ENCODE data around the gene RAB8B.
"Not testable (repeated sequence)": the region's sequence is repeated elsewhere in the genome, so short reads cannot be mapped to it uniquely, and the experiment has no call there.

Gene RAB8B

DNA sequence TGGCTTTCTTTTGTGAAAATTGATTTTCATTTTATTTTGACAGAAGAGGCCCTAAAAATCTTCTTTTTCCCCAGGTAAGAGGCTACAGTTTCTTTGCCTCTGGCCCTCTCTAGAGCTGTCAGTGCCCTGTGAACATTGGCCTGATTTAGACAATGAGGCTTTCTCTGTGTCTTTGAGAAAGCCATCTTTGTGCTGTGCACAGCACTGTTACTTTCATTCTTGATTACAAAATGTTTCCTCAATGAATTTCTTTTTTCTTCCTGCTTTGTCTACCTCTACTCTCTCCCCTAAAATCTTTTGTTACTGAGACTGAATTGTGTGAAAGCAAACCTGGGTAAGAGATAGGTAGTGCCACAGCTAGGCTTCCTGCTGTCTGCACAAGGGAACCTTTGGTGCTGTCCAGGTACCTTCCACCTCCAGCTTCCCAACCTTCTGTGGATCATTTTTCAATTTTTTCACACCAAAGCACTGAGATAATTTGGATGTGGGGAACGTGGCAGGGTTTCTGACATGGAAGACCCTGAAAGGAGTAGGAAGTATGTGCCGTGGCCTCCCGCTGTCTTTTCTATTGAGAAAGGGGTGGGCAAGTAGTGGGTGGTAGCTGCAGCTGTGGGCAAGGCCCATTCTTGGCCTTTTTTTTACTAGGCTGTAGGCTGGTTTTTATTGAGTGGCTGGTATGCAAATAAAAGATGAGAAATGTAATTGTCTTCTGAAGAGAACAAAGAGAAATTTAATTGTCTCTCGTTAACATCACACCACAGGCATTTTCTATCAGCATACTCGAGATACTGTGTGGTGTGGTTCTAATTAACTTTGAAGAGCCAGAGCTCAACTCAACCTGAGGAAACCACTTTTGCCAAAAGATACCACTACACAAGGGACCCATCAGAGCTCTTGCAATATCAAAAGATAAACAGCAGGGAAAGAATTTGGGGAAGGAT lies 21.0 kb downstream of the RAB8B start:
- no peak for DNase-seq

DNA sequence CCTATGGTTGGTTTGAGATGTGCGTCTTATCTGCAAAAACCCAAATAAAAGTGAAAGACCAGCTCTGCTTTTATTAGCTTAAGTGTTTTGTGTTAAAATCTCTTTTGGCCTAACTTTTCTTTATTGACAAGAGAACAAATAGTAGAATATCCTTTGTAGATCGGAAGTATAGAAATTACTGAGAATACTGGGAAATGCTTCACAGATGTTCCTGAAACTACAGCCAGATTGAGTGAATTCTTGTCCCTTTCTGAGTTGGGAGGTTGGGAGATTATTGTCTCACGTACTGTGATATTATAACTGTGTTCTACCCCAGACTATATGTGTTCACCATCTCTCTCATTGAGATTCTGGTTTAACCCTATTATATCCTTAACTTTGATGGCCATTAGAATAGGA lies 21.7 kb downstream of the RAB8B start:
- no peak for DNase-seq

DNA sequence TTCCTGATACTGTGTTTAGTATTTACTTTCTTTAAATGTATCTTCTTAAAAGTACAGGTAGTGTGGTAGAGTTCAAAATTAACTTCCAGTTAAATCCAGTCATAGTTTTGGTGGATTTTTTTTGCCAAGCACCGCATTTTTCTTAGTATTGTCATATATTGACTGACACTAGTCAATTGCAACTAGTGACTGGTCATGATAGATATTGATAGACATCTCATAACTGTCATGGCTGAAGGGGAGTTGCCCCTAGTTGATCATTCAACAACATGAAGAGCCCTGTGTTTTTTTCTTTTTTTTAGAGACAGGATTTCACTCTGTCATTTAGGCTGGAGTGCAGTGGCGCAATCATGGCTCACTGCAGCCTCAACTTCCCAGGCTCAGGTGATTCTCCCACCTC lies 22.1 kb downstream of the RAB8B start:
- no peak for DNase-seq

DNA sequence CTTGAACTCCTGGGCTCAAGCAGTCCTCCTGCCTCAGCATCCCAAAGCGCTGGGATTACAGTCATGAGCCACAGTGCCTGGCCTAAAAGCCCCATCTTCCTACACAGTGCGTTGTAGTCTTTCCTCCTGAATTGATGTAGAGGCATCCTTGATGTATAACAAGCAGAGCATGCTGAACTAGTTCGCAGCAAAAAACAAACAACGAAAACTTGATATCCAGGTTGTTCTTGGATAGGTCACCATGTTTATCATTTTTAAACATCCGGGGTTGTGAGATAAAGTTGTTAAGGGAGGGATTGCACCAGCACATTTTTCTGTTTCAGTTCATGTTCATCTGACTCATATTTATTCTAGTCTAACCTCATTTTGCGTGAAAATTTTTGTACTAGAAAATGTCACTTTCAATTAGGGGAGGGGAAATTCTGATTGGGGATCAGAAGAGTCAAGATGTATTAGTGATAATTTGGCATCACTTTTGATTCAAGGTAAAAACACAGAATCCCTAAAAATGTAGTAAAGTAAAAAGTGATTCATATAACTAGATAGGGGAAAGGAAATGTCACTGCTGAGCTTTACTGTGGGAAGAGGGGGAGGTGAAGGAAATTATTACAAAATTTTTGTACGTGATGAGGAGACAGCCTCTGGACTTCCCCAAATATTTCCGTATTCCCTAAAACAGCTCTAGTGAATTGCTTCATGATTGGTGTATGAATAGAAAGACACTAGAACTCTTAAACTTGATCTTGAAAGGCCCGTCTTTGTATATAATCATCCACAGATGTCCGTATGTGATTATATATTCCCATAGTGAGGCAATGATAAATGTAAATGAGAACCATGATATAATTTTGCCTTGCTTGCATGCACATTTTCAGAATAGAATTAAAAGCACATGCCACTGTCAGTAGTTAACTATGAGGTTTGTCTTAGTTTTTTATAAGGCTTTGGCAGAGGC lies 22.9 kb downstream of the RAB8B start:
- DNase-seq = peak; percentile 73

DNA sequence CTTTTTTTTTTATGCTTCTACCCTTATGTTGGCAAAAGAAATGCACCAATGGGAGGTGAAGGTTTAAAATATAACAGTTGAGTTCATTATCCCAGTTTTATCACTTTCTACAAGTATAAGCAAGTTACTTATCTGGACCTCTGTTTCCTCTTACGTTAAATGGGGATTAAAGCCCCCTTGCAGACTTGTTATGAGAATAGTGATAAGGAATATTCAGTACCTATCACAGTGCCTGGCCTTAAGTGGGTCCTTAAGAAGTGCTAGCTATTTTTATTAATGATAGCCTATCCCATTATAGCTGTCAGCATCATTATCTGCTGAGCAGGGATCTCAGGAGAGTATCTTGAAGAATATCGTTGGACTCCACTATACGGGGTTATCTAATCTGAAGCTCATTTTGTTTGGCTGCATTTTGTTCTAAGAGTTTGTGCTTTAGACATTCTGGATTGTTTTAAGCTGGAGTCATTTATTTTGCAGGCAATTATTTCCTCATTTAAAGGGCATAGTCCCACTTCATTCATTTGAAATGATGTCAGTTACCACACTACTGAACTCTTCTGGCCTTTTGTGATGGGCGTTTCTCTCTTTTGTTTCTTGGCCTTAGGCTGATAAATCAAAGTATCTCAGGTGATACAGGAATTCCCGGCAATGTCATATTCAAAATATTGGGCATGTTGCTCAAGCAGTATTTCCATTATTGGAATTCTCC lies 28.8 kb downstream of the RAB8B start:
- no peak for DNase-seq

- no peak for DNase-seq
Observed at GRCh38 chr15:63219196-63219710, 29.8 kb downstream of the RAB8B start.

DNA sequence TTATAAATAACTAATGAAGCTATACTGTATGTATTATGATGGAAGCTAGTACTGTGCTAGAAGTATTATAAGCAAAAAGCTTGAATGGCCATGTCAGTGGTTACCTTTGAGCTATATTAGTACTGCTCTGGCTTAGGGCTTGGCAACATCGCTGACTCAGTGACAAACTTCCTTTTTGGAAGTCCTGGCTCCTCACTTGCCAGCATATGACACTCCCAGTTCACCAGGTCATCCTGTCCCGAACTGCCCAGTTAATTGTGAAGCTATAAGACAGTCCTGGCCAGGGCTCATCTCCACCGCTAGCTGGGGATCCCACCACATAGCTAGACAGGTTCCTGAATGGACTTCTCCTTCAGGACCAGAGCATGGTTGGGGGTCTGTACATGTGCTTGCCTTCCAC lies 31.9 kb downstream of the RAB8B start:
- no peak for DNase-seq

DNA sequence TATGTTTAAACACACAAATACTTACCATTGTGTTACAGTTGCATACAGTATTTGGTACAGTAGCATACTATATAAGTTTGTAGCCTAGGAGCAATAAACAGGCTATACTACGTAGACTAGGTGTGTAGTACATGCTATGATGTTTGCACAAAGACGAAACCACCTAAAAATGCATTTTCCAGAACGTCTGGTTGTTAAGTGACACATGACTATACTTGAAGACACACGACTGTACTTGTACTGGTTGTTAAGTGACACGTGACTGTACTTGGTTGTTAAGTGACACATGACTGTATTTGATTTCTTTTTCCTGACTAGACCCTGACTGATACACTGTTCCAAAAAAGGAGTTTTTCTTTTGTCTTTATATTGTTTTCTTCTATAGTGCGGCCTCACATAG lies 34.1 kb downstream of the RAB8B start:
- DNase-seq = no peak

DNA sequence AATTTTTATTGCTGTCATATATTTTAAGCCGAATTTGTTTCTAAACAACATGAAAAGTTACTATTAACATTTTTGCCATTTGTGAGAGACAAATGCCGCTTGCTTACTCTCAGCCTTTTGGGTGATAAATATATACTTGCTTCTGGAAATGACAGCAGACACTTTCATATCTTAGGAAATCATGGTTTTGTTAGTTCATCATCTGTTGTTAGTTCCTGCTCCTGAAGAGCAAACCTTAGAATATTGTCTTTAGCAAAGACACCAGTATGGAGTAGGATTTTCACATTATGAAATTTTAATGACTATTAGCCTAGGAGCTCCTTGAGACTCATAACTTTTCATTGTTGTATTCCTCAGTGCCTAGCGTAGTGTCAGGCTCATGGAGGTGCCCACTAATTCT lies 36.0 kb downstream of the RAB8B start:
- DNase-seq = no peak

DNA sequence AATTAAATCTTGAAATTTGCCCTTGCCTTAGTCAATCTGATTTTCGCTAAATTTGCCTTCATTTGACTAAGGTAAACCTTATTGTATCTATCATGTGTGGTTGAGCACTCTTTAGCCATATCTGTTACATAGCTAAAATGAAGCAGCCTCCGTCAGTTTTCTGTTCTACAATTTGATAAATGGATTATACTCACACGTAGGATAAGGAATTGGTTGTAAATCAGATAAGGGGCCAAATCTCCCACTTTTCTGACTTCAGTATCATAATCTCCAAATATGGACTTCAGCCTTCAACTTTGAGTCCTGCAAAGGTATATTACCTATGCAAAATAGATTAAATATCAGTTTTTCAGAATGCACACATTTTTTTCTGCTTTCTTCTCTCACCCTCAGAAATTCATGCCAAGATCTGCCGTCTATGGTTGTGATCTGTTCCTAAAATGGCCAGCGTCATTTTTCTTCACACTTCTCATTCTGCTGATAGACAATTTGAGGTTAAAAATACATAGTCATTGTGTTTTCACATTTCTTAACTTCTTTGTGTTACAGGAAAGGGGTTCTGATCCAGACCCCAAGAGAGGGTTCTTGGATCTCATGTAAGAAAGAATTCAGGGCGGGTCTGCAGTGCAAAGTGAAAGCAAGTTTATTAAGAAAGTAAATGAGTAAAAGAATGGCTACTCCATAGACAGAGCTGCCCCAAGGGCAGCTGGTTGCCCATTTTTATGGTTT lies 36.9 kb downstream of the RAB8B start:
- DNase-seq = no peak

GRCh38 chr15:63226966-63227401 lies 37.6 kb downstream of the RAB8B start:
- DNase-seq = no peak

DNA sequence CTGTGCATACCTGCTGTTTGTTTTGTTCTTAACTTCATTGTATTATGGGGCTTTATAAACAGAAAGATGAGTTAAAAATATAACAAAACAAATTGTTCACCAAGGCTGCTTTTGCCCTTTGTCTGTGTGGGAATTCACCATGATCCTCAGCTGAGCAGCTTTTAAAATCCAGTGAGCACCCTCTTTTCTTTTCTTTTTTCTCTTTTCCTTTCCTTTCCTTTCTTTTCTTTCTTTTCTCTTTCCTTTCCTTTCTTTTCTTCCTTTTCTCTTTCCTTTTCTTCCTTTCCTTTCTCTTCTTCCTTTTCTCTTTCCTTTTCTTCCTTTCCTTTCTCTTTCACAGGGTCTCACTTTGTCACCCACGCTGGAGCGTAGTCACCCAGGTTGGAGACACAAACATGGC lies 38.3 kb downstream of the RAB8B start:
- DNase-seq = no peak

GRCh38 chr15:63231206-63231605 lies 41.8 kb downstream of the RAB8B start:
- no peak for DNase-seq

DNA sequence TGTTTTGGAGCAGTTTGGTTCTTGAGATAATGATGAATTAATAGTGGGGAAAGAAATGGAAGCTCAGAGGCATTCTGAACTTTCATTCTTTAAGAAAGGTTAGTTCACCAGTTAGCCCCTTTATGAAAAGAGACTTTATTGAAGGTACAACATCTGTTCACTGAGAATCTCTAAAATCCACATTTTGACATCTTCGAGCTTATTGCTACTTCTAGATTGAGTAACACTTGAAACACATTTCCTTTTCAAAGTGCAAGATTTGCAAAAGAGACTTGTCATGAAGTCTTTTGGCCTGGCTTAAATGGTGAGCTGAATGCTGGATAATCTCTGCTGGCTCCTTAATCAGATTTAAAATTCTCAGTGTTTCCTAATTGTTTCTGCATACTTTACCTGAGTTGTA lies 42.3 kb downstream of the RAB8B start:
- peak; percentile 33 to 55 for DNase-seq

- peak in 1 of 2 experiments; percentile 29 for DNase-seq
Observed at GRCh38 chr15:63232405-63232804, 43.0 kb downstream of the RAB8B start.

GRCh38 chr15:63232943-63233342 lies 43.5 kb downstream of the RAB8B start:
- DNase-seq = no peak

- no peak for DNase-seq
Observed at GRCh38 chr15:63233667-63234423, 44.4 kb downstream of the RAB8B start.

- no peak for DNase-seq
Observed at GRCh38 chr15:63234451-63234870, 45.1 kb downstream of the RAB8B start.

DNA sequence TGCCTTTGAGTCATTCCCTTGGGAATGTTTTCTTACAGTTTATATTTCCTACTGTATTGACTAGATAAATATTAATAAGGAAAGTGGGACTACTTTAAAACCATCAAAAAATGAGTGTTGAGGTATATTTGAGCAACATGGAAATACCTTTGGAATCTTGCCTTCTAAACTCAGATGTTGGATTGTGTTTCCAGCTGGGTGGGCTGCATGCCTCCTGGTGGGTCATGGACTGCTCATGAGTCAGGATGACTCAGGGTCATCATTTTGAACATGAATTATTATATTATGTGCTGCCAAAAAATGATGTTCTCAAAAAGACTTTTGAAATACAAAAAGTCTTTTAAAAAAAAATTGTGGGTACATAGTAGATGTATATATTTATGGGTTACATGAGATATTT lies 46.9 kb downstream of the RAB8B start:
- DNase-seq = no peak

GRCh38 chr15:63237086-63237485 lies 47.7 kb downstream of the RAB8B start:
- not testable (repeated sequence) for DNase-seq

- no peak for DNase-seq
Observed at GRCh38 chr15:63238171-63238570, 48.8 kb downstream of the RAB8B start.

Data from AML-193 (cell line).